HL-60 (cell line): Measurements from ENCODE around the gene SCYL1.

ENCODE experiments used
- DNase-seq, 2 experiments: peaks; one replicate each; pipeline ENCODE4 v3.0.0-alpha.2; 2010 to 2020; ENCODE audit warnings: low read depth in 1 of 2, low spot score in 1 of 2
- H3K27ac ChIP-seq: fragments of 250-450 bp; sonication (Bioruptor Pico); replicated peaks from 2 replicates; pipeline ENCODE4 v1.5.1; 2020; ENCODE audit warnings: mild to moderate bottlenecking, moderate library complexity
- H3K27me3 ChIP-seq: fragments of 250-450 bp; sonication (Bioruptor Pico); 2 replicates; pipeline ENCODE4 v1.5.1; 2021; ENCODE audit warnings: mild to moderate bottlenecking, moderate library complexity; ENCODE audit not compliant: insufficient read depth, poor library complexity, severe bottlenecking
- H3K4me3 ChIP-seq: replicated peaks from 2 replicates; pipeline ENCODE4 v1.5.1; 2011; ENCODE audit warnings: mild to moderate bottlenecking, control low read depth, low read length; ENCODE audit not compliant: insufficient read depth
- GABPA ChIP-seq: IDR thresholded peaks from 2 replicates; pipeline ENCODE4 v1.6.1; 2012; ENCODE audit warnings: low read depth
- POLR2AphosphoS5 ChIP-seq: IDR thresholded peaks from 2 replicates; pipeline ENCODE4 v1.6.1; 2012; ENCODE audit warnings: low read depth
- SPI1 ChIP-seq: IDR thresholded peaks from 2 replicates; pipeline ENCODE4 v1.6.1; 2012; ENCODE audit warnings: low read depth, mild to moderate bottlenecking, borderline replicate concordance
- TF ChIP-seq, protein P1 (sequence below): IDR thresholded peaks from 2 replicates; pipeline ENCODE4 v1.6.1; 2012; ENCODE audit warnings: low read depth; ENCODE audit not compliant: insufficient replicate concordance
- TF ChIP-seq, protein P2 (sequence below): IDR thresholded peaks from one replicate; pipeline ENCODE4 v1.5.1; 2011; ENCODE audit warnings: low read length, control low read depth, inconsistent platforms; ENCODE audit not compliant: insufficient read depth

Gene SCYL1

DNA sequence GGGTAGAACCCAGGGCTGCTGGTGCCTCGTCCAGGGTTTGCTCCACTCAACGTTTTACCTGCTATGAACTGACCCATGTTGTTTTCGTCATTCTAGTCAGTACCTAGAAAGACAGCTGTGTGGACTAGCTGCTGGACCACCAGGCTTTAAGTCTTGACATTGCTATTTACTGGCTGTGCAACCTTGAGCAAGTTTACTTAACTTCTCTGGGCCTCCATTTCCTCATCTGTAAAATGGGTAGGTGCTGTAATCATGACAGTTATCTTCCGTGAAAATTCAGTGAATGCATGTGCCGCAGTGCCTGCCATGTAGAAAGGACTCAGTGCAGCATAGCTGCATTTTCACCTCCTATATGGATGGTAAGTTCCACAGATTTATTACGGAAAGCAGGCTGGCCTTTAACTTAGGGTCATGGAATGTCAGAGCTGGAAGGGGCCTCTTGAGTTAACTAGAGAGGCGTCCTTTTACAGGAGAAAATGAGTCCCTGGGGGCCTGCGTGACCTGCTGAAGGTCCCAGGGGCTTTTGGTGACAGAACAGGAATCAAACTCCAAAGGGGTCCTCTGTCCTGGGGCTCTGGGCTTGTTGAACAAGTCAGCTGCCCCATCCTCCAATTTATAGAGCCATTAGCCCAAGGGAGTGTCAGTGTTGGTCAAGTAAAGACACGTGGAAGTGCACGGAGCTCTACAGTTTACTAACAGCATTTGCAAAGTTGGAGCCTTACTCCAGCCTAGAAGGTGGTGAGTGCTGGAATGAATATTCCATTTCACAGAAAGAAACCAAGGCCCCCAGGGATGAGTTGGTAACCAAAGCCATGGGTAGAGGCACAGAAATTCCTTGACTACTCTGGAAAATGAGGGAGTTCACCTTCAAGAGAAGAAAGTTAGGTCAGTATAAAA is 38.1 kb upstream of the SCYL1 start:
- Histone ChIP-seq H3K4me3 (no peak overlapping the region), H3K27ac (peak overlapping the region; percentile 60), H3K27me3 (no peaks in the 10 kb centered on the region)
- TF ChIP-seq SPI1 (no peak), POLR2AphosphoS5 (no peak), GABPA (no peak)
- TF ChIP-seq, protein P1, sequence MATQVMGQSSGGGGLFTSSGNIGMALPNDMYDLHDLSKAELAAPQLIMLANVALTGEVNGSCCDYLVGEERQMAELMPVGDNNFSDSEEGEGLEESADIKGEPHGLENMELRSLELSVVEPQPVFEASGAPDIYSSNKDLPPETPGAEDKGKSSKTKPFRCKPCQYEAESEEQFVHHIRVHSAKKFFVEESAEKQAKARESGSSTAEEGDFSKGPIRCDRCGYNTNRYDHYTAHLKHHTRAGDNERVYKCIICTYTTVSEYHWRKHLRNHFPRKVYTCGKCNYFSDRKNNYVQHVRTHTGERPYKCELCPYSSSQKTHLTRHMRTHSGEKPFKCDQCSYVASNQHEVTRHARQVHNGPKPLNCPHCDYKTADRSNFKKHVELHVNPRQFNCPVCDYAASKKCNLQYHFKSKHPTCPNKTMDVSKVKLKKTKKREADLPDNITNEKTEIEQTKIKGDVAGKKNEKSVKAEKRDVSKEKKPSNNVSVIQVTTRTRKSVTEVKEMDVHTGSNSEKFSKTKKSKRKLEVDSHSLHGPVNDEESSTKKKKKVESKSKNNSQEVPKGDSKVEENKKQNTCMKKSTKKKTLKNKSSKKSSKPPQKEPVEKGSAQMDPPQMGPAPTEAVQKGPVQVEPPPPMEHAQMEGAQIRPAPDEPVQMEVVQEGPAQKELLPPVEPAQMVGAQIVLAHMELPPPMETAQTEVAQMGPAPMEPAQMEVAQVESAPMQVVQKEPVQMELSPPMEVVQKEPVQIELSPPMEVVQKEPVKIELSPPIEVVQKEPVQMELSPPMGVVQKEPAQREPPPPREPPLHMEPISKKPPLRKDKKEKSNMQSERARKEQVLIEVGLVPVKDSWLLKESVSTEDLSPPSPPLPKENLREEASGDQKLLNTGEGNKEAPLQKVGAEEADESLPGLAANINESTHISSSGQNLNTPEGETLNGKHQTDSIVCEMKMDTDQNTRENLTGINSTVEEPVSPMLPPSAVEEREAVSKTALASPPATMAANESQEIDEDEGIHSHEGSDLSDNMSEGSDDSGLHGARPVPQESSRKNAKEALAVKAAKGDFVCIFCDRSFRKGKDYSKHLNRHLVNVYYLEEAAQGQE = no peak
- TF ChIP-seq, protein P2, sequence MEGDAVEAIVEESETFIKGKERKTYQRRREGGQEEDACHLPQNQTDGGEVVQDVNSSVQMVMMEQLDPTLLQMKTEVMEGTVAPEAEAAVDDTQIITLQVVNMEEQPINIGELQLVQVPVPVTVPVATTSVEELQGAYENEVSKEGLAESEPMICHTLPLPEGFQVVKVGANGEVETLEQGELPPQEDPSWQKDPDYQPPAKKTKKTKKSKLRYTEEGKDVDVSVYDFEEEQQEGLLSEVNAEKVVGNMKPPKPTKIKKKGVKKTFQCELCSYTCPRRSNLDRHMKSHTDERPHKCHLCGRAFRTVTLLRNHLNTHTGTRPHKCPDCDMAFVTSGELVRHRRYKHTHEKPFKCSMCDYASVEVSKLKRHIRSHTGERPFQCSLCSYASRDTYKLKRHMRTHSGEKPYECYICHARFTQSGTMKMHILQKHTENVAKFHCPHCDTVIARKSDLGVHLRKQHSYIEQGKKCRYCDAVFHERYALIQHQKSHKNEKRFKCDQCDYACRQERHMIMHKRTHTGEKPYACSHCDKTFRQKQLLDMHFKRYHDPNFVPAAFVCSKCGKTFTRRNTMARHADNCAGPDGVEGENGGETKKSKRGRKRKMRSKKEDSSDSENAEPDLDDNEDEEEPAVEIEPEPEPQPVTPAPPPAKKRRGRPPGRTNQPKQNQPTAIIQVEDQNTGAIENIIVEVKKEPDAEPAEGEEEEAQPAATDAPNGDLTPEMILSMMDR = no peak
- DNase-seq = no peak

DNA sequence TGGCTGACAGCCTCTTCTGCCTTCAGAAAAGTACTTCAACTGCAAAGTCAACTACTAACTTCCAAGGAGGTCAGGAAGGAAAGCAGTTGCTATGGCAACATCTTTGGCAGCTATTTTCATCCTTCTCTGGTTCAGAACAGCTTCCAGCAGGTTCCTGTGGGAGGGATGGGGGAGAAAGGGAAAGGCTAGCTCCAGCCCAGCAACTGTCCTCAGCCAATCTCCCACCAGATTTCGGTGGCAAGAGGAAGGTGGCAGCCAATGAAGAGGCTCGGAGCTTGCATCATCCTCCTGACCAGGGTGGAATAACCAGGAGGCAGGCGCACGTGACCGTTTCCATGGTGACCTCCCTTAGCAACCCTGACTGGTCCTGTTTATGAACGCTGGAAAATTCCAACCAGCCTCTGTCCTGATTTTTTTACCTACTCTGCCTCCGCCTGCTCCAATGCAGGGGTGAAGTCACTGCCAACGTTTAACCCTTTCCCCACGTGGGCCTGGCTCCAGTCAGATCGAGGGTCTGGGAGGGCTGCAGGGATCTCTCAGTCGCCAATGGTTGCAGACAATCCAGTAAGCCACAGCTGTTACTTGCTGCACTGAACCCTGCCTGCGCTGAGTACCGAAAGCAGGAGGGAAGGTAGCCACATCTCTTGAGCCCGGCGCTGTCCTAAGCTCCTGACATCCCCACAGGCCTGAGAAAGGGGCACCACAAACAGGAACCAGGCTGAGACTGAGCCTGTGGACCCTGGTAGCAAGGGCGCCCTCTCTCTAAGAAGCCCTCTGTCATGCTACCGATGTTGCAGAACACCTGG is 37.2 kb upstream of the SCYL1 start:
- DNase-seq = peak; percentile 89
- H3K4me3 ChIP-seq = no peak overlapping the region
- TF ChIP-seq, protein P2 = no peak
- TF ChIP-seq POLR2AphosphoS5 (no peak), SPI1 (no peak), GABPA (no peak)
- TF ChIP-seq, protein P1 = no peak
- H3K27me3 ChIP-seq = no peaks in the 10 kb centered on the region
- peak overlapping the region; percentile 60 for H3K27ac ChIP-seq

DNA sequence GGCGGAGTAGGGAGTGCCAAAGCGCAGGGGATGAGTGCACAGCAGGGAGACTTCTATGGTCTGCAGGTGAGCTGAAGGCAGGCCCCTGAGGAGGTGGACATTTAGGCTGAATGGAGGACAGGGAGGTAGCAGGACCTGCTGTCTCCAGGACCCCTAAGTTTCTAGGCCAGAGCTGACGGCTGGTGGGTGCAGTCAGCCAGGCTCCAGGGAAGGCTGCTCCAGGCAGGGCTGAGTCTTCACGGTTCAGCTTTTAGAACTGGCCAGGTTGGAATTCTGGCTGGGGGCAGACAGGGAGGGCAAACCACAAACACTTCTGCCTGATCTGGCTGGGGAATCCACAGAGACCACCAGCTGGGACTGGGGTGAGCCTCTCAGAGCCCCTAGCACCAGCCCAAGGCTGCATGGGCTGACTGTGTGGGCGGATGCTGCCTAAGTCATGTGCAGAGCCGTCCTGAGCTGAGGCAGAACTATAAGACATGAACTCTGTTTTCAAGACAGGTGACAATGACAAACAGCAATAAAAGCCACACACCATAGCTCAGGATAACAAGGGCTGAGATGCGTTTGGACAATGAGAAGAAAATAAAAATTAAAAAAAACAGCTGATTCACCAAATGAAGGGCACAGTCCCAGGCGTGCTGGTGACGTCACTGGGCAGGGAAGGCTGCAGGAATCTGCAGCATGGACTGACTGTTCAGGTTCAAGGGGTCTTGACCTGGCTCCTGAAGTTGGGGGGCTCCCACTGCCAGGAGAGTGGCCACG is 36.4 kb upstream of the SCYL1 start:
- no peak for DNase-seq
- H3K4me3 ChIP-seq = no peak overlapping the region
- TF ChIP-seq SPI1 (no peak), POLR2AphosphoS5 (no peak)
- H3K27ac ChIP-seq = no peak overlapping the region; the same call in 1 of the 2 replicates
- H3K27me3 ChIP-seq = no peaks in the 10 kb centered on the region
